OCI-LY1 (cell line): Measurements from ENCODE around the gene ZFYVE9.

Source experiments
- H2AFZ ChIP-seq: fragments of 200-600 bp; sonication (generic), shearing (Covaris generic); 2 replicates; pipeline ENCODE4 v1.6.0; 2014; ENCODE audit warnings: antibody characterized with exemption, mild to moderate bottlenecking, low read length
- H3F3A ChIP-seq: fragments of 200-600 bp; sonication (generic), shearing (Covaris generic); 2 replicates; pipeline ENCODE4 v1.6.0; 2014; ENCODE audit warnings: mild to moderate bottlenecking, antibody characterized with exemption, low read length, moderate library complexity; ENCODE audit not compliant: insufficient read depth
- H3K27ac ChIP-seq: fragments of 200-600 bp; sonication (generic); 2 replicates; pipeline ENCODE4 v1.5.1; 2014; ENCODE audit warnings: low read length, mixed run types, mild to moderate bottlenecking, low read depth; ENCODE audit not compliant: poor library complexity, severe bottlenecking
- H3K27me3 ChIP-seq: fragments of 200-600 bp; sonication (generic); 2 replicates; pipeline ENCODE4 v1.6.0; 2014; ENCODE audit warnings: antibody characterized with exemption, mild to moderate bottlenecking, low read length, moderate library complexity; ENCODE audit not compliant: insufficient read depth
- H3K36me3 ChIP-seq: fragments of 200-600 bp; sonication (generic); 2 replicates; pipeline ENCODE4 v1.6.1; 2014; ENCODE audit warnings: mild to moderate bottlenecking, antibody characterized with exemption, low read length, moderate library complexity, mixed read lengths; ENCODE audit not compliant: insufficient read depth
- H3K4me1 ChIP-seq: fragments of 200-600 bp; sonication (generic); 2 replicates; pipeline ENCODE4 v1.5.1; 2014; ENCODE audit warnings: mild to moderate bottlenecking, low read length, moderate library complexity; ENCODE audit not compliant: insufficient read depth, severe bottlenecking
- H3K4me2 ChIP-seq: fragments of 200-600 bp; sonication (generic), shearing (Covaris generic); 2 replicates; pipeline ENCODE4 v1.6.1; 2014; ENCODE audit warnings: low read length
- H3K4me3 ChIP-seq: fragments of 200-600 bp; sonication (generic); 2 replicates; pipeline ENCODE4 v1.5.1; 2014; ENCODE audit warnings: low read length, low read depth, mild to moderate bottlenecking, mixed read lengths; ENCODE audit not compliant: poor library complexity, severe bottlenecking
- H3K79me2 ChIP-seq: fragments of 200-600 bp; shearing (Covaris generic); 2 replicates; pipeline ENCODE4 v1.6.1; 2016; ENCODE audit warnings: mixed run types, low read length, mixed read lengths; ENCODE audit not compliant: insufficient read depth
- H3K9ac ChIP-seq: fragments of 200-600 bp; sonication (generic), shearing (Covaris generic); 2 replicates; pipeline ENCODE4 v1.6.1; 2014; ENCODE audit warnings: mild to moderate bottlenecking, low read length, mixed read lengths
- H3K9me2 ChIP-seq: fragments of 200-600 bp; sonication (generic), shearing (Covaris generic); 2 replicates; pipeline ENCODE4 v1.6.1; 2014; ENCODE audit warnings: low read depth, mild to moderate bottlenecking, low read length, mixed read lengths
- H3K9me3 ChIP-seq: fragments of 200-600 bp; shearing (Covaris generic); 2 replicates; pipeline ENCODE4 v1.6.1; 2014; ENCODE audit warnings: low read length, mixed read lengths
- H4K20me1 ChIP-seq: fragments of 200-600 bp; sonication (generic), shearing (Covaris generic); 2 replicates; pipeline ENCODE4 v1.6.0; 2016; ENCODE audit warnings: mild to moderate bottlenecking, low read length; ENCODE audit not compliant: insufficient read depth
- CTCF ChIP-seq: fragments of 200-600 bp; sonication (generic), shearing (Covaris generic); IDR thresholded peaks from 2 replicates; pipeline ENCODE4 v1.5.1; 2017; ENCODE audit warnings: mild to moderate bottlenecking, antibody characterized with exemption, low read length, moderate library complexity, mixed read lengths
- EZH2 ChIP-seq: fragments of 200-600 bp; sonication (generic), shearing (Covaris generic); IDR thresholded peaks from 2 replicates; pipeline ENCODE4 v1.8.0; 2017; ENCODE audit warnings: borderline replicate concordance, mixed run types, mild to moderate bottlenecking, antibody characterized with exemption, low read length, moderate library complexity, mixed read lengths

Gene ZFYVE9

GRCh38 chr1:52355436-52355835 is 213.5 kb downstream of the ZFYVE9 start:
- Histone ChIP-seq H4K20me1 (no peaks in the 10 kb centered on the region), H3F3A (no peaks in the 10 kb centered on the region), H3K9me2 (no peaks in the 10 kb centered on the region), H3K4me1 (no peaks in the 10 kb centered on the region), H2AFZ (no peak overlapping the region), H3K36me3 (peaks cover 94% of the 10 kb centered on the region), H3K27ac (no peak overlapping the region), H3K9ac (no peak overlapping the region), H3K79me2 (no peaks in the 10 kb centered on the region), H3K9me3 (no peaks in the 10 kb centered on the region), H3K4me2 (no peak overlapping the region), H3K27me3 (no peaks in the 10 kb centered on the region), H3K4me3 (no peak overlapping the region)
- TF ChIP-seq EZH2 (no peak), CTCF (no peak)

GRCh38 chr1:52355847-52356505 is 214.1 kb downstream of the ZFYVE9 start:
- TF ChIP-seq EZH2: no peak
- no peak for TF ChIP-seq CTCF
- Histone ChIP-seq H3K27ac (no peak overlapping the region), H3K4me2 (no peak overlapping the region), H4K20me1 (no peaks in the 10 kb centered on the region), H3K4me1 (no peaks in the 10 kb centered on the region), H3K79me2 (no peaks in the 10 kb centered on the region), H3K36me3 (peaks cover 96% of the 10 kb centered on the region), H3K9ac (no peak overlapping the region), H3F3A (no peaks in the 10 kb centered on the region), H3K9me3 (no peaks in the 10 kb centered on the region), H3K4me3 (no peak overlapping the region), H3K9me2 (no peaks in the 10 kb centered on the region), H3K27me3 (no peaks in the 10 kb centered on the region), H2AFZ (no peak overlapping the region)

GRCh38 chr1:52356818-52357355 is 215.0 kb downstream of the ZFYVE9 start:
- Histone ChIP-seq H3K36me3 (peaks cover 98% of the 10 kb centered on the region), H3F3A (no peaks in the 10 kb centered on the region), H3K4me2 (no peak overlapping the region)

More at GRCh38 chr1:52356818-52357355, 215.0 kb downstream of the ZFYVE9 start:
- H2AFZ ChIP-seq: no peak overlapping the region
- TF ChIP-seq EZH2 (no peak), CTCF (no peak)
- no peak overlapping the region for H3K27ac ChIP-seq
- no peaks in the 10 kb centered on the region for H3K27me3 ChIP-seq
- H3K4me3 ChIP-seq: no peak overlapping the region
- no peaks in the 10 kb centered on the region for H3K4me1 ChIP-seq
- H4K20me1 ChIP-seq: no peaks in the 10 kb centered on the region
- H3K9ac ChIP-seq: no peak overlapping the region
- no peaks in the 10 kb centered on the region for H3K79me2 ChIP-seq
- no peaks in the 10 kb centered on the region for H3K9me3 ChIP-seq
- no peaks in the 10 kb centered on the region for H3K9me2 ChIP-seq
